AG09319 (cell line): ENCODE data around the gene RUFY3.

Experiments
- DNase-seq: peaks from one replicate; pipeline ENCODE4 v3.0.0-alpha.2; 2010; ENCODE audit warnings: low read depth; ENCODE audit errors: extremely low read depth
- TF ChIP-seq, protein P1 (sequence below): IDR thresholded peaks from 2 replicates; pipeline ENCODE4 v1.5.1; 2011; ENCODE audit warnings: low read depth, mild to moderate bottlenecking, inconsistent platforms, low read length, moderate library complexity

RUFY3 gene

DNA sequence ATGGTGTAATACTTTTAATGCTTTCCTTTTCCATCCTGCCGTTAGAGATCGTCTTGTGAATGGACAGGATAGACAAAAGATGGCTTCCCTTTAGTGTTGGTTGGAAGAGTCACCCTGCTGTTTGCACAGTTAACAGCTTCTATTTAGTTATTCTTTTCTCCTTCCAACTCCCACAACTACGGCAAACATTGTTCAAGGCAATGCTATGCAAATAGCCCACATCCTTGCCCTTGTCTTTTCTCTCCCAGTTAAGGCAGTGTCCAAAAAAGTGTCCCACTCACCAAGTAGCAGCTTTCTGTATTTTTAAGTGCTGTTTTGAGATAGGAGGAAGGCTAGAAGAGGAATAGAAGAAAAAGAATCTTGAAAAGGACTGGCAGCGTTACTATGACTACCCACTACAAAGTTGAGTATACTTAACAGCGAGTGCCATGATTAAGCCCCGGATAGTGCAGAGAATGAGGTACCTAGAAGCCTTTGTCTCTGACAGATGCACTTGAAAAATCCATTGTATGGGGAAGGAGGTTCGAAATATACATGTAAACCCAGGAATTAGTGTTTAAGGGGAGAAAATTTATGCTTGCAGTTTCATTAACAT is 12.1 kb upstream of the RUFY3 start:
- TF ChIP-seq, protein P1, sequence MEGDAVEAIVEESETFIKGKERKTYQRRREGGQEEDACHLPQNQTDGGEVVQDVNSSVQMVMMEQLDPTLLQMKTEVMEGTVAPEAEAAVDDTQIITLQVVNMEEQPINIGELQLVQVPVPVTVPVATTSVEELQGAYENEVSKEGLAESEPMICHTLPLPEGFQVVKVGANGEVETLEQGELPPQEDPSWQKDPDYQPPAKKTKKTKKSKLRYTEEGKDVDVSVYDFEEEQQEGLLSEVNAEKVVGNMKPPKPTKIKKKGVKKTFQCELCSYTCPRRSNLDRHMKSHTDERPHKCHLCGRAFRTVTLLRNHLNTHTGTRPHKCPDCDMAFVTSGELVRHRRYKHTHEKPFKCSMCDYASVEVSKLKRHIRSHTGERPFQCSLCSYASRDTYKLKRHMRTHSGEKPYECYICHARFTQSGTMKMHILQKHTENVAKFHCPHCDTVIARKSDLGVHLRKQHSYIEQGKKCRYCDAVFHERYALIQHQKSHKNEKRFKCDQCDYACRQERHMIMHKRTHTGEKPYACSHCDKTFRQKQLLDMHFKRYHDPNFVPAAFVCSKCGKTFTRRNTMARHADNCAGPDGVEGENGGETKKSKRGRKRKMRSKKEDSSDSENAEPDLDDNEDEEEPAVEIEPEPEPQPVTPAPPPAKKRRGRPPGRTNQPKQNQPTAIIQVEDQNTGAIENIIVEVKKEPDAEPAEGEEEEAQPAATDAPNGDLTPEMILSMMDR = no peak
- DNase-seq = no peak

DNA sequence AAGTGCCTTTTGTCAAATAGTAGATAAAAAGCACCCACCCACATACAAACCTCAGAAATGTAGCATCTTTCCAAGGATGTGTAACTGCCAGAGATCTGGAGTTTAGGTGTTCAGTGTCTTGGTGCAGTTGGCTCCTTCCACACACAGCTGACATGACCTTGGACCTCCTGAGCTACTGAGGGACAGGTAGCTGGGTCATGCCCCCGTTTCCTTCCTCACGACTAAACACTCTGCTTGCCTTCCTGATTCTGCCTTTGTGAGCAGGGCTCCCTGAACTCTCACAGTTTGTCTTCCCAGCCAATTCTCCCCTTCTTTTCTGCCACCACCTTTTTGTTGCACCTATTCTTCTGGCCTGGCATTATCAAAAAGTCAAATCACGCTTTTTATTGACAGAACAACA is 10.2 kb upstream of the RUFY3 start:
- TF ChIP-seq, protein P1 = no peak
- DNase-seq = no peak

DNA sequence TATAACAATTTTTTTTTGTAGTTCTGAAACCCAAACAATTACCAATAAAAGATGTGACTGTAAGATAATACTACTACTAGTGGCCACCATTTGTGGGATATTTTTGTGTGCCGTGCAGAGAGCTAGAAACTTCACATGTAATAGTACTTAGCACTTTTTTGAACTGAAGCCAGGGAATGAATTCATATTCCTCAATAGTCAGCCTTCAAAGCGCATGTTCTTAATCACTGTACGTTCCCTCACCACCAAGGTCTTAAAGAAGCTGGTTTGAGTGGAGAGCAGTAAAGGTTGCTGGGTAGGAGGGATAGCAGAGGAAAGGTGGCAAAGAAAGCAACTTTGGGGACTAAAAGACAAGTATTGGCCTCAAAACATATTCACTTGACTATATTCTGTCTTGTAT is 9.6 kb upstream of the RUFY3 start:
- TF ChIP-seq, protein P1 = no peak
- DNase-seq = no peak

DNA sequence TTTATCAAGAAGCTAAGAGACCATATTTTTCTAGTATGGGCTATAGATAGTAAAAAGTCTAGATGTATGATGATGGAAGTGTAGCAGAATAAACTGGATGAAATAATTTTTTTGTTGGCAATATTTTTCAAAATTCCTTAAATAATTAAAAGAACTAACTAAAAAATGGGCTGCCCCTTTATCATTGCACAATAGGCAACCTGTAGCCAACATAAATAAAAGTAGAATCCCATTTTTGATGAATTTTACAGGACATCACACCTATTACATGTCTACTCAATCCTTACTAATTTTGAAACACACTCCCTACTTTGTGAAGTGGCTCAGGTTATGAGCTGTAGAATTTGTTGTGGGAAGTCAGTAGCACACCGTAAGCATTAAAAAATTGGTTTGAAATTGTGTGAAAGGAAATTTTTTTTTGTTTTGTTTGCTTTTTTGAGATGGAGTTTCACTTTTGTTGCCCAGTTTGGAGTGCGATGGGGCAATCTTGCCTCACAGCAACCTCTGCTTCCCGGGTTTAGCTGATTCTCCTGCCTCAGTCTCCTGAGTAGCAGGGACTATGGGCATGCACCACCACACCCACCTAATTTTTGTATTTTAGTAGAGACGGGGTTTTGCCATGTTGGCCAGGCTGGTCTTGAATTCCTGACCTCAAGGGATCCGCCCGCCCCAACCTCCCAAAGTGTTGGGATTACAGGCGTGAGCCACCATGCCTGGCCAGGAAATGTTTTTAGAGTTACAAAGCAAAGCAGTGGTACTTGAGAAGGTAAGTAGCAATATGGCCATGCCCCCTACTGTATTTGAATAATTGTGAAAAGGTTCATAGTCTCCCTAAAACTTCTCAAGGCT is 8.9 kb upstream of the RUFY3 start:
- TF ChIP-seq, protein P1 = no peak
- DNase-seq = no peak

DNA sequence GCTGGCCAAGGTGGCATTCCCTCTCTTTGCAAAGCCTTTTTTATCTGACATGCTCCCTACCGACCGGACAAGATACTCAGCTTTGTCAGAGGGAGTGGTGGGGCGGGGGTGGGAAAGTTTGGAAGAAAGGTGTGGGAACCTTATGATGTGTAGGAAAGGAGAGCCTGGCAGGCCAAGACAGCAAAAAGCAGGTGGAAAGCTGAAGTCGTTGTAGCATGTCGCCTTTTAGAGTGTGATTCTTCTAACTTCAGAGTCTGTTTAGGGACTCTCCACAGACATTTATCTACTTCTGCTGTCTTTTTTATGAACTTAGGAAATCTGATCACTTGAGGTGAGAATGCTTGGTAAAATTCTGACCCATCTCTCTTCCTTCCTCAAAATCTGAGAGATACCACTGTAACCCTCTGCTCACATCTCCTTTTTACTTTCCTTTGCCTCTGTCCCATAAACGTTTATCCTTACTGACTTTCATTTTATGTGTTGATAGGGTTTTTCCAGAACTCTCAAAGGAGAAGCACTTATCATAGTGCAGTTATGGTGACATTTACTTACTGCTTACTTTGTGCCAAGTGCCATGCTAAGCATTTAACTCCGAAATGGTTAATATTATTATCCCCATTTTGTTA is 8.2 kb upstream of the RUFY3 start:
- DNase-seq = no peak
- TF ChIP-seq, protein P1 = no peak

DNA sequence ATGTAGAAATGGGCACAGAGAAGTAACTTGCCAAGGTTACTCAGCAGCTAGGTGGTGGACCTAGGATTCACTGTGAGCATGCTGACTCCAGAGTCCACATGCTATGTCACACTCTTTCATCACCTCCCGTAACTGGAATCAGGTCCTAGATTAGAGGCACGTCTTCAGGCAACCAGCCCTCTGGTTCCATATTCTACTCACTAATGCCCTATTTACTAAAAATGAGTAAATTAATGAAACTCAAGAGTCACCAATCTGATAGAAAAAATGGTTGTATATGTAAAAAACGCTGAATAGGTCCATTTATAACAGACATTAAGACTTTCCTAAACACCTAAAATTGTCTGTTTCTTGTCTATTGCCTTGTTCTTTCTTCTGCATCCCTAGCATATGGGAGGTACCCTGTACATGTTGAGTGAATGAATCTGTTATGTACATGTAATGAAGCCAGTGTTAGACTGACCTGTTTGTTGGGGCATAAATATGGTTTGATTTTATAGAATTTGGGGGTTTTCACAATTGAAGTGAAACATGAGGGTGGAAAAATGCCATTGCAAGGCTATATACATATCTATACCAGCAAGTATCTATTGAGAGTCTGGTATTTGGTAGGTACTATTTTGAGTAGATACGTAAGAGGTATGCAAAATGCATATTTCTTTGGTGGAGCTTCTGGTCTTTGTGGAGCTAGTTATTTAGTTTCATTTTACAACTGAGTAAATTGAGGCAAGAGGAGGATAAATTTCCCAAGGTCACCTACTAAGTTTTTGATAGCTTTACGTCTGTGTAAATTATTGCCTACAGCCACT is 7.5 kb upstream of the RUFY3 start:
- DNase-seq = no peak
- TF ChIP-seq, protein P1 = no peak
